Astrocyte (in vitro differentiated cells and primary cell): Measurements from ENCODE around the gene C1QL1. TPM values are rescaled to one million over a fixed set of nuclear protein-coding genes. Genes with fewer than 3 reads are reported as not detected.

Experiments
- DNase-seq: peaks from one replicate; pipeline ENCODE4 v3.0.0-alpha.2; 2010; ENCODE audit warnings: low read depth
- FAIRE-seq: peaks from 2 replicates; lab custom pipeline; 2011; peaks lifted over from hg19 to GRCh38; lab: Jason Lieb, UNC
- H2AFZ ChIP-seq: 2 replicates; pipeline ENCODE4 v1.6.0; 2012; ENCODE audit warnings: low read depth, low read length, inconsistent platforms
- H3K27ac ChIP-seq: 2 replicates; pipeline ENCODE4 v1.5.1; 2011; ENCODE audit warnings: low read depth, low read length, inconsistent platforms
- H3K27me3 ChIP-seq: 2 replicates; pipeline ENCODE4 v1.6.0; 2011; ENCODE audit warnings: low read length, inconsistent platforms; ENCODE audit not compliant: insufficient read depth
- H3K36me3 ChIP-seq: 2 replicates; pipeline ENCODE4 v1.5.1; 2011; ENCODE audit warnings: low read length, inconsistent platforms; ENCODE audit not compliant: insufficient read depth
- H3K4me1 ChIP-seq: 2 replicates; pipeline ENCODE4 v1.5.1; 2011; ENCODE audit warnings: low read length, inconsistent platforms; ENCODE audit not compliant: insufficient read depth
- H3K4me2 ChIP-seq: 2 replicates; pipeline ENCODE4 v1.6.0; 2012; ENCODE audit warnings: low read length, inconsistent platforms
- H3K4me3 ChIP-seq: 2 replicates; pipeline ENCODE4 v1.5.1; 2011; ENCODE audit warnings: low read depth, mild to moderate bottlenecking, low read length, inconsistent platforms; ENCODE audit not compliant: insufficient read depth
- H3K79me2 ChIP-seq: 2 replicates; pipeline ENCODE4 v1.6.0; 2012; ENCODE audit warnings: mild to moderate bottlenecking, low read length, inconsistent platforms; ENCODE audit not compliant: insufficient read depth
- H3K9ac ChIP-seq: 2 replicates; pipeline ENCODE4 v1.6.0; 2012; ENCODE audit warnings: mild to moderate bottlenecking, low read length, inconsistent platforms
- H3K9me3 ChIP-seq: 2 replicates; pipeline ENCODE4 v1.5.1; 2012; ENCODE audit warnings: low read depth, mild to moderate bottlenecking, low read length, inconsistent platforms; ENCODE audit not compliant: insufficient read depth
- H4K20me1 ChIP-seq: 2 replicates; pipeline ENCODE4 v1.6.0; 2012; ENCODE audit warnings: low read length, inconsistent platforms; ENCODE audit not compliant: insufficient read depth
- H3K27ac Mint-ChIP-seq: one replicate; pipeline ENCODE4 v1.8.0; 2021; ENCODE audit warnings: mild to moderate bottlenecking, mixed read lengths; ENCODE audit not compliant: unreplicated experiment
- H3K27me3 Mint-ChIP-seq: one replicate; pipeline ENCODE4 v1.8.0; 2021; ENCODE audit warnings: low read depth, mixed read lengths; ENCODE audit not compliant: unreplicated experiment
- H3K36me3 Mint-ChIP-seq: one replicate; pipeline ENCODE4 v1.8.0; 2021; ENCODE audit warnings: low read depth, mixed read lengths; ENCODE audit not compliant: unreplicated experiment
- H3K4me1 Mint-ChIP-seq: one replicate; pipeline ENCODE4 v1.8.0; 2021; ENCODE audit warnings: low read depth, mixed read lengths; ENCODE audit not compliant: unreplicated experiment
- H3K4me3 Mint-ChIP-seq: one replicate; pipeline ENCODE4 v1.8.0; 2021; ENCODE audit warnings: mild to moderate bottlenecking, moderate library complexity, mixed read lengths; ENCODE audit not compliant: unreplicated experiment
- H3K9me3 Mint-ChIP-seq: one replicate; pipeline ENCODE4 v1.8.0; 2021; ENCODE audit warnings: mild to moderate bottlenecking, mixed read lengths; ENCODE audit not compliant: unreplicated experiment
- CTCF ChIP-seq: IDR thresholded peaks from 2 replicates; pipeline ENCODE4 v1.5.1; 2011; ENCODE audit warnings: low read depth, mild to moderate bottlenecking, inconsistent platforms, low read length, moderate library complexity; ENCODE audit not compliant: insufficient read depth
- EZH2 ChIP-seq: IDR thresholded peaks from 2 replicates; pipeline ENCODE4 v1.6.1; 2012; ENCODE audit warnings: mild to moderate bottlenecking, low read length, inconsistent platforms; ENCODE audit not compliant: insufficient read depth
- total RNA-seq: library from RNA; stranded (reverse); gene quantifications from 2 replicates; pipeline ENCODE4 v1.2.1, GENCODE V29; 2021

Gene C1QL1
- total RNA-seq, 1 donor from 2014 or later: not detected

- Histone ChIP-seq H3K27me3 (peaks cover 9% of the 10 kb centered on the region), H3K9me3 (no peaks in the 10 kb centered on the region), H4K20me1 (no peaks in the 10 kb centered on the region), H3K79me2 (no peaks in the 10 kb centered on the region), H3K4me2 (no peak overlapping the region), H3K27ac (no peak overlapping the region), H3K4me3 (no peak overlapping the region), H3K4me1 (no peaks in the 10 kb centered on the region), H3K9ac (no peak overlapping the region), H3K36me3 (no peaks in the 10 kb centered on the region), H2AFZ (no peak overlapping the region)
- FAIRE-seq (no peak), DNase-seq (no peak)
- H3K36me3 Mint-ChIP-seq: no peaks in the 10 kb centered on the region
- no peaks in the 10 kb centered on the region for H3K9me3 Mint-ChIP-seq
- TF ChIP-seq EZH2 (no peak), CTCF (no peak)
- H3K27ac Mint-ChIP-seq: no peak overlapping the region
- H3K27me3 Mint-ChIP-seq: peaks cover 55% of the 10 kb centered on the region
- H3K4me1 Mint-ChIP-seq: no peaks in the 10 kb centered on the region
- no peak overlapping the region for H3K4me3 Mint-ChIP-seq
These were observed 37.6 kb upstream of the C1QL1 start for GRCh38 chr17:45005700-45006099.

DNA sequence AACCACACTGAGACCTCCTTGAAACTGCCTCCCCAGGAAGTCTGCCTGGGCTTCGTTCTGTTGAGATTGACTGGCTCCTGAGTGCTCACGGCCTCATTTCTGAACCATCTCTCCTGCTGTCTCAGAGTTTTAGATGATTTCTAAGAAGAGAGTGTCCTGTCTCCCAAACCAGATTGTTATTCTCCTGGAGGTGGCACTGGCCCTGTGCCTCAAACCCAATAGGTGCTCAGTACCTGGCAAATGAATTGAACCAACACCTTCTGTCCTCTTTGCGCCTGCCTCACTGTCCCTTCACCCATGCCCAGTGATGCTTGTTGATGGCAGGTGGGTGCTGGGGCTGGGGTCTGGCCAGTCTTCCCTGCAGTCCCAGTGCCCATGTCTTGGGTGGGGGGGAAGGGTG, 36.3 kb upstream of the C1QL1 start:
- Mint-ChIP-seq H3K4me1 (no peaks in the 10 kb centered on the region), H3K27me3 (peaks cover 47% of the 10 kb centered on the region), H3K4me3 (no peak overlapping the region), H3K27ac (no peak overlapping the region), H3K9me3 (peaks cover 2% of the 10 kb centered on the region), H3K36me3 (no peaks in the 10 kb centered on the region)
- Histone ChIP-seq H3K9me3 (peaks cover 2% of the 10 kb centered on the region), H4K20me1 (no peaks in the 10 kb centered on the region), H3K4me2 (no peak overlapping the region), H3K27ac (no peak overlapping the region), H3K4me3 (no peak overlapping the region), H3K27me3 (peaks cover 9% of the 10 kb centered on the region), H3K79me2 (no peaks in the 10 kb centered on the region), H3K36me3 (no peaks in the 10 kb centered on the region), H3K4me1 (no peaks in the 10 kb centered on the region), H2AFZ (no peak overlapping the region), H3K9ac (no peak overlapping the region)
- TF ChIP-seq CTCF (no peak), EZH2 (no peak)
- FAIRE-seq: no peak
- DNase-seq: no peak

DNA sequence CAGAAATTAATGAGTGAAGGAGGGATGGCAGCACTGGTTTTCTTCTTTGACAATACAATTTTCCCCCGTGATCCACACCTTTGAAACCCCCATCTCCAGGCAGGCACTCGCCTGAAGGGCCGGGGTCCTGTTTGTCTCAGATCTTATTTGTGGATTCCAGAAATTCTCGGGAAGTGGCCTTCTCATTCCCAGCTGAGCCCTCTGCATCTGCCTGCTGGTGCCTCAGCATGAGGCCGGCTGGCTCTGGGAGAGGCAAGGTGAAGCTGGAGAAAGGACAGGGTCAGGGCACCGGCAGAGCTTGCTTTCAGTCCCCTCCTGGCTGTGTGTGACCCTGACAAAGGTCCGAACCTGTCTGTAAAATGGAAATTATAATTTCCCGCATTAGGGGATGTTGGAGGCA, 35.8 kb upstream of the C1QL1 start:
- DNase-seq (no peak), FAIRE-seq (no peak)
- H3K27me3 ChIP-seq: peaks cover 9% of the 10 kb centered on the region
- H3K4me1 Mint-ChIP-seq: no peaks in the 10 kb centered on the region
- H3K4me3 ChIP-seq: no peak overlapping the region
- H3K9me3 Mint-ChIP-seq: peaks cover 2% of the 10 kb centered on the region
- H3K36me3 Mint-ChIP-seq: no peaks in the 10 kb centered on the region
- H2AFZ ChIP-seq: no peak overlapping the region
- TF ChIP-seq EZH2: no peak
- no peak for TF ChIP-seq CTCF
- no peaks in the 10 kb centered on the region for H3K4me1 ChIP-seq
- no peak overlapping the region for H3K4me2 ChIP-seq
- H3K9me3 ChIP-seq: peaks cover 5% of the 10 kb centered on the region
- no peak overlapping the region for H3K27ac Mint-ChIP-seq
- peaks cover 44% of the 10 kb centered on the region for H3K27me3 Mint-ChIP-seq
- no peaks in the 10 kb centered on the region for H3K79me2 ChIP-seq
- no peaks in the 10 kb centered on the region for H3K36me3 ChIP-seq
- H3K27ac ChIP-seq: no peak overlapping the region
- no peak overlapping the region for H3K9ac ChIP-seq
- no peak overlapping the region for H3K4me3 Mint-ChIP-seq
- H4K20me1 ChIP-seq: no peaks in the 10 kb centered on the region
